IMR-90 (cell line): Measurements from ENCODE around the gene TENT5A. TPM values are rescaled to one million over a fixed set of nuclear protein-coding genes. Genes with fewer than 3 reads are reported as not detected.
A peak's percentile ranks its signal among the peaks of the same experiment; 100 is the strongest.

Source experiments
- ATAC-seq: fragments of 200-7000 bp; cut with Tn5 transposase; 2 replicates; pipeline ENCODE4 v1.9.1; 2020; ENCODE audit warnings: low read depth, mild to moderate bottlenecking, moderate library complexity
- BruUV-seq: library from RNA; stranded (reverse); fragments of 400-500 nt; replicated peaks from 2 replicates; lab custom pipeline; 2021; lab: Mats Ljungman, UMichigan
- CTCF ChIA-PET: fragments of 300-600 bp; formaldehyde crosslinking; extraction: SDS; loops from one replicate; lab custom pipeline; 2021; ENCODE audit warnings: antibody characterized with exemption; lab: Yijun Ruan, JAX
- POLR2A ChIA-PET: fragments of 300-600 bp; sonication (Branson Sonifier 250); formaldehyde crosslinking; loops from one replicate; lab custom pipeline; 2022; ENCODE audit warnings: antibody characterized with exemption; ENCODE audit not compliant: unreplicated experiment; lab: Charles Lee
- DNase-seq: peaks from one replicate; pipeline ENCODE4 v3.0.0; 2013
- H2AFZ ChIP-seq: replicated peaks from 2 replicates; pipeline ENCODE3; 2013; ENCODE audit warnings: low read length, mild to moderate bottlenecking; ENCODE audit not compliant: poor library complexity
- H2AK5ac ChIP-seq: 2 replicates; pipeline ENCODE4 v1.6.1; 2013; ENCODE audit warnings: low read depth, low read length, inconsistent platforms
- H2AK9ac ChIP-seq: replicated peaks from 2 replicates; pipeline ENCODE3; 2013; ENCODE audit warnings: mild to moderate bottlenecking, low read depth, low read length, moderate library complexity; ENCODE audit not compliant: poor library complexity
- H2BK120ac ChIP-seq: 2 replicates; pipeline ENCODE4 v1.6.1; 2013; ENCODE audit warnings: low read depth, low read length, inconsistent platforms
- H2BK15ac ChIP-seq: 3 replicates; pipeline ENCODE4 v1.6.1; 2013; ENCODE audit warnings: low read depth, low read length, inconsistent platforms
- H2BK20ac ChIP-seq: 2 replicates; pipeline ENCODE4 v1.6.1; 2013; ENCODE audit warnings: low read depth, mild to moderate bottlenecking, inconsistent platforms, low read length, moderate library complexity
- H2BK5ac ChIP-seq: 2 replicates; pipeline ENCODE4 v1.6.1; 2013; ENCODE audit warnings: mild to moderate bottlenecking, low read depth, low read length, inconsistent platforms; ENCODE audit not compliant: poor library complexity, severe bottlenecking
- H3K14ac ChIP-seq: replicated peaks from 2 replicates; pipeline ENCODE4 v1.6.1; 2013; ENCODE audit warnings: low read depth, low read length, inconsistent platforms
- H3K18ac ChIP-seq: 2 replicates; pipeline ENCODE4 v1.6.1; 2013; ENCODE audit warnings: low read depth, low read length, control low read depth
- H3K23ac ChIP-seq: 2 replicates; pipeline ENCODE4 v1.6.1; 2013; ENCODE audit warnings: low read depth, low read length, inconsistent platforms
- H3K27ac ChIP-seq: 2 replicates; pipeline ENCODE4 v1.5.1; 2013; ENCODE audit warnings: mild to moderate bottlenecking, control low read depth, low read length; ENCODE audit not compliant: insufficient read depth
- H3K27me3 ChIP-seq: 2 replicates; pipeline ENCODE4 v1.6.1; 2013; ENCODE audit warnings: low read length; ENCODE audit not compliant: control insufficient read depth, insufficient read depth
- H3K36me3 ChIP-seq: 2 replicates; pipeline ENCODE4 v1.6.1; 2013; ENCODE audit warnings: low read length, mixed read lengths; ENCODE audit not compliant: control insufficient read depth, insufficient read depth
- H3K4ac ChIP-seq: 2 replicates; pipeline ENCODE4 v1.6.1; 2013; ENCODE audit warnings: low read depth, low read length, inconsistent platforms
- H3K4me1 ChIP-seq: 2 replicates; pipeline ENCODE4 v1.6.1; 2013; ENCODE audit warnings: low read length, mixed read lengths; ENCODE audit not compliant: control insufficient read depth, insufficient read depth
- H3K4me2 ChIP-seq: 2 replicates; pipeline ENCODE4 v1.6.1; 2013; ENCODE audit warnings: low read depth, mild to moderate bottlenecking, control low read depth, low read length, moderate library complexity
- H3K4me3 ChIP-seq: 2 replicates; pipeline ENCODE4 v1.5.1; 2013; ENCODE audit warnings: low read depth, mild to moderate bottlenecking, control low read depth, low read length, moderate library complexity; ENCODE audit not compliant: insufficient read depth
- H3K56ac ChIP-seq: 2 replicates; pipeline ENCODE4 v1.6.1; 2013; ENCODE audit warnings: low read length, inconsistent platforms; ENCODE audit not compliant: insufficient read depth; ENCODE audit errors: extremely low read depth
- H3K79me1 ChIP-seq, 2 experiments: 2 replicates each; pipeline ENCODE4 v1.6.1; 2013; ENCODE audit warnings: low read length in 2 of 2, inconsistent platforms in 1 of 2, low read depth in 1 of 2
- H3K9ac ChIP-seq: 2 replicates; pipeline ENCODE4 v1.6.1; 2013; ENCODE audit warnings: low read depth, low read length, control low read depth
- H3K9me1 ChIP-seq: 2 replicates; pipeline ENCODE4 v1.6.1; 2013; ENCODE audit warnings: low read length, inconsistent platforms; ENCODE audit not compliant: insufficient read depth
- H3K9me3 ChIP-seq: 2 replicates; pipeline ENCODE4 v1.6.1; 2013; ENCODE audit warnings: low read length; ENCODE audit not compliant: control insufficient read depth, insufficient read depth
- H4K20me1 ChIP-seq: 2 replicates; pipeline ENCODE4 v1.6.1; 2013; ENCODE audit warnings: low read length, inconsistent platforms; ENCODE audit not compliant: insufficient read depth
- H4K5ac ChIP-seq: 2 replicates; pipeline ENCODE4 v1.6.1; 2013; ENCODE audit warnings: mild to moderate bottlenecking, low read depth, low read length, control low read depth
- H4K8ac ChIP-seq, 2 experiments: 2 replicates each; pipeline ENCODE4 v1.6.1; 2013; ENCODE audit warnings: low read depth in 2 of 2, low read length in 2 of 2, control low read depth in 1 of 2, inconsistent platforms in 1 of 2
- H4K91ac ChIP-seq: 2 replicates; pipeline ENCODE4 v1.6.1; 2013; ENCODE audit warnings: low read depth, low read length, inconsistent platforms; ENCODE audit not compliant: insufficient read depth
- CEBPB ChIP-seq: IDR thresholded peaks from 2 replicates; pipeline ENCODE4 v1.6.1; 2012; ENCODE audit warnings: low read depth, low read length, improper control_type of control experiment
- USF2 ChIP-seq: fragments of 150-350 bp; IDR thresholded peaks from 2 replicates; pipeline ENCODE4 v1.6.1; 2017; ENCODE audit warnings: mild to moderate bottlenecking, antibody characterized with exemption, low read length, low read depth
- WGBS, 2 experiments: methylation state at CpG; one replicate each; pipeline versions ENCODE4 v1.1.5 to v1.1.7; 2013; ENCODE audit warnings: missing lambda C conversion rate in 2 of 2; ENCODE audit not compliant: insufficient read length in 1 of 2; ENCODE audit errors: extremely low coverage in 2 of 2; 5-methylcytosine and 5-hydroxymethylcytosine counted together
- dilution Hi-C: fragments of 300-500 bp; cut with HindIII; formaldehyde crosslinking; loops from one replicate; pipeline ENCODE4 v1.14.3; 2018; ENCODE audit warnings: low sequenced_read_pairs; ENCODE audit not compliant: unreplicated experiment
- in situ Hi-C: fragments of 300-500 bp; cut with MboI; formaldehyde crosslinking; loops from 3 replicates; pipeline ENCODE4 v1.14.3; 2019; ENCODE audit warnings: low sequenced_read_pairs, inconsistent platforms, mixed read lengths
- intact Hi-C: fragments of 100-400 bp; cut with micrococcal nuclease; formaldehyde crosslinking; loops from 2 replicates; pipeline ENCODE4 v1.10.0; 2022
- polyA plus RNA-seq, 3 experiments: library from polyadenylated mRNA; depleted of rRNA; stranded (reverse); fragments of >200 nt; gene quantifications; 2 replicates each; pipeline ENCODE4 v1.2.3, GENCODE V29; 2012; ENCODE audit warnings: low replicate concordance in 1 of 3
- total RNA-seq: library from RNA; depleted of rRNA; stranded (reverse); fragments of >200 nt; gene quantifications from 2 replicates; pipeline ENCODE4 v1.2.3, GENCODE V29; 2012

The TENT5A gene
- total and polyA plus RNA-seq, 2 of the 4 experiments (the other 2 are of a cell fraction) = 3.5 to 10.8 TPM

GRCh38 chr6:81785377-81785776, 32.9 kb upstream of the TENT5A start:
- Histone ChIP-seq H4K8ac (no peak overlapping the region), H3K4me2 (no peak overlapping the region), H3K36me3 (no peaks in the 10 kb centered on the region), H2AK5ac (no peak overlapping the region), H4K91ac (no peak overlapping the region), H4K5ac (no peak overlapping the region), H4K20me1 (no peaks in the 10 kb centered on the region), H2BK20ac (no peak overlapping the region), H3K9me1 (0 out of 2 replicates have a peak, but pooled peaks cover 3% of the 10 kb centered on the region), H3K4ac (no peak overlapping the region), H2BK15ac (no peak overlapping the region), H3K14ac (no peak overlapping the region), H2AFZ (no peak overlapping the region), H3K56ac (no peak overlapping the region), H2AK9ac (no peak overlapping the region), H3K9ac (no peak overlapping the region), H3K79me1 (no peaks in the 10 kb centered on the region), H3K9me3 (no peaks in the 10 kb centered on the region), H3K23ac (no peak overlapping the region), H2BK120ac (no peak overlapping the region), H3K27ac (no peak overlapping the region), H3K4me1 (peaks cover 3% of the 10 kb centered on the region; the same call in 1 of the 2 replicates), H3K4me3 (no peak overlapping the region), H3K27me3 (no peaks in the 10 kb centered on the region), H3K18ac (no peak overlapping the region; the same call in 1 of the 2 replicates), H2BK5ac (no peak overlapping the region)
- intact Hi-C loops (no loop called here), dilution Hi-C loops (no loop called here), in situ Hi-C loops (no loop called here)
- no peak for ATAC-seq
- CTCF ChIA-PET = no interaction called here
- BruUV-seq = no TSS peak
- TF ChIP-seq USF2 (no peak), CEBPB (0 out of 2 replicates have a peak, but pooled peaks have one; percentile 4)
- no peak for DNase-seq
- no CpG with 5 or more reads among the region's 2 CpGs for WGBS, 2 experiments
- POLR2A ChIA-PET = no interaction called here
